ENCODE results near the gene GSG1L2.

The GSG1L2 gene

DNA sequence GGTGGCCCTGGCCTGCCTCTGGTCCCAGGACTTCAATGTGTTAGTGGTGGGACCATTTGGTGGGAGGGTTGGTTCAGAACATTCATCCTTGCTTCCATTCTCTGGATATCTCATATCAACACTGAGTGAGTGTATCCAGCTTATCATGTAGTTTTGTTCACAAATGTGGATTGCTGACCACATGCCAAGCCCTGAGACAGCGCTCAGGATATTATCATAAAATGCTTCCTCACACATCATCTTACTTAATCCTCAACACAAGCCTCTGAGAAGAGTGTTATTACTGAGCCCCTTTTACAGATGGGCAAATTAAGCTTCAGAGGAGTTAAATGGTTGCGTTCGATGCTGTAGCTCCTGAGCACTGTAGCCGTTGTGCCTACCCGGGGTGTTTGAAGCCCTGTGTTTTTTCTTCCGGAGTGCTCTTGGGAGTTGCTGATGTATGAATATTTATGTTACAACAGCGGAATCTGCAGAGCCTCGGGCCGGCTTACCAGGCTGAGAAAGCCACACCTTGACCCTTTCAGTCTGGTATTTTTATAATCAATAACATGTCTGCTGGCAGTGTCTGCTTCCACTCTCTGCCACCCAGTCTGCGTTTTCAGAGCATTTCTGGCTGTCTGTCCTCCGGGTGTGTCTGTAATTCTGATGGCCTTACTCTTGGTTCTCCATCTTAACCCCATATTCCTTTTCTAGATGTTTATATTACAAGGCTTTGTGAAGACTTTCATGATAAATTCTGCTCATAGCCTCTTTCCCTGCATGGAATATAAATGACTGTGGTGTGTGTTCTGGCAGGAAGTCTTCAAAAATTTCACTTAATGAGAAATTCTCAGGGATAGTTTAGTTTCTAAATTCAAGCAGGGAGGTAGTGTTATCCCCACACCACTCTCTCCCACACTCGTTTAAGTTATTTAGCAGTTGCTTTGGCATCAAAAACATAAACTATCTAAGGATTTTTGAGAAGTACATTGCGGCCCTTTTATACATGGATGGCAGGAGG lies 6.7 kb upstream of the GSG1L2 start:
- no peak for FAIRE-seq
- DNase-seq (ENCODE audit: extremely low spot score, insufficient read length, low read depth), result no peak

DNA sequence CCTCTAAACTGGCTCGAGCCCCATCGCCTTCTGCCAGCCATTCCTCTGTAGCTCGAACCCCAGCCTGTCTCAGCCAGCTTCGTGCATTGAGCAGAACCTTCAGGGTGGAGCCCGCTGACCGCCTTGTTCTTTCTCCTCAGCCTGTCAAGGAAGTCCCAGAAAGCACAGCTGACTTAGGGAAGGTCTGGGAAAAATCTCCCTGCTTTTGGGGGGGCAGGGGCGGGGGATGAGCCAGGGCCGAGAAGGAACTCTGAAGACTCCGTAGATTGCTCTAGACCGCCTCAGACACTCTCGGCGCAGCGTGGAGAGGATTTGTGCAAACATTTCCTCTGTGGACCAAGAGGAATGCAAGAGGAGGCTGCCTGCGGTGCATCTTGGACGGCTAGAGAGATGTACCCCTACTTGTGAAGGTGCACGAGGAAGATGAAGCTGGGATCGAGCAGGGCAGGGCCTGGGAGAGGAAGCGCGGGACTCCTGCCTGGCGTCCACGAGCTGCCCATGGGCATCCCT lies 3.8 kb upstream of the GSG1L2 start, which contains the start of gene GLP2R:
Gene GLP2R (plus strand): TSS at position 284 of the 510 bp plus-strand sequence. CDS start 140 bp downstream, at position 424.
- FAIRE-seq, result no peak
- DNase-seq (ENCODE audit: extremely low spot score, insufficient read length, low read depth), result no peak

DNA sequence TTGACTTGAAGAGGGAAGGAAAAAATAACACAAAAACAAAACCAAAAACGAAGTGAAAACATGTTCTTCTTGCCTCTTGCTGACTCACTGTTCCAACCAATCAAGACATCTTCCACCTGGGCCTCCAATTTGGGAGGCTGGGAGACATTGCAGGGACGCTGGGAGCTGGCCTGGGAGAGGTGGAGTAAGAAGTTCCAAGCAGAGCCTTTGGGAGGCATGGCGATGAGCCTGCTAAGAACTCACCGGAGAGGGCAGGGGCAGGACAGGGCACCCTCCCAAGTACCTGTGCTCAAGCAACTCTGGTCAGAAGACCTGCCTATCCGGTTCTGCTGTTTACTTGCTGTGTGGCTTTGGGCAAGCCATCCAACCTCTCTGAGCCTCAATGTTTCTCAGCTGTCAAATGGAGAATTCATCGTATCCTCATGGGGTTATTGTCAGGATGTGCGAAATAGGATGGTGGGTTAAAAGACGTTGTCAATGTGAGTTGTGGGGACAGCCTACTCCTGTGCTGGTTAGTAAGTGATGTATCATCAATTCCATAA lies 3.0 kb upstream of the GSG1L2 start:
- DNase-seq (ENCODE audit: extremely low spot score, insufficient read length, low read depth), result no peak

DNA sequence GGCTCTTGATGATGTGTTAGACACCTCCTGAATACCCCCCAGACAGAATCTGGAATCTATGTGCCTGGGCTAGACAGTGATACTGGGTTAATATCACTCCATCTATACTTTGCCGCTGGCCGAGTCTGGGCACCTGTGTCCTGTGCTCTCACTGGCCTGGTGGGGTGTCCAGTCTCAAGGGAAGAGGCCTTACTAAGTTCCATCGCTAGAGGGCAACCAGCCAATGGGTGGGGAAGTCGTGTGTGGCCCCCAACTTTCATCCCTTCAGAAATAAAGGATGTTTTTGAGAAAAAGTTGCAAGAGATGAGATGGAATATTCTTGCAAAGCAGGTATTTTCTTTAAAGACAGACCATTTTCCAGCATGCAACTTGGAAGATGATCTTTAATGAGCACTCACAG lies 2.2 kb upstream of the GSG1L2 start:
- FAIRE-seq (no peak), DNase-seq (ENCODE audit: extremely low spot score, insufficient read length, low read depth) (no peak)

More for the DNA sequence above, 3.0 kb upstream of the GSG1L2 start:
- no peak for FAIRE-seq

DNA sequence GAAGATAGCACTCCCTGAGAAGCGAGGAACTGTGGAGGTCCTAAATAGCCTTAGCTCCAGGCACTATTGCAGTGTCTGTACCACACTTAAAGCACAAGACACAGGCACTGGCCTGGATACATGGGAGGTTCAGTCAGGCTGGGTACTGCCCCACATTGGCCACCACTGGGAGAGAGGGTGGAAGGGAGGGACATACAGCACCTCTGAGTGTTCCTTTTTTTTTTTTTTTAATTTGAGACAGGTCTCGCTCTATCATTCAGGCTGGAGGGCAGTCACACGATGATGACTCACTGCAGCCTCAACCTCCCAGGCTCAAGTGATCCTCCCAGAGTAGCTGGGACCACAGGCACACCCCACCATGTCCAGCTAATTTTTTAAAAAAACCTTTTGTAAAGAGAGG lies 1.4 kb downstream of the GSG1L2 start:
- no peak for DNase-seq (ENCODE audit: extremely low spot score, insufficient read length, low read depth)

DNA sequence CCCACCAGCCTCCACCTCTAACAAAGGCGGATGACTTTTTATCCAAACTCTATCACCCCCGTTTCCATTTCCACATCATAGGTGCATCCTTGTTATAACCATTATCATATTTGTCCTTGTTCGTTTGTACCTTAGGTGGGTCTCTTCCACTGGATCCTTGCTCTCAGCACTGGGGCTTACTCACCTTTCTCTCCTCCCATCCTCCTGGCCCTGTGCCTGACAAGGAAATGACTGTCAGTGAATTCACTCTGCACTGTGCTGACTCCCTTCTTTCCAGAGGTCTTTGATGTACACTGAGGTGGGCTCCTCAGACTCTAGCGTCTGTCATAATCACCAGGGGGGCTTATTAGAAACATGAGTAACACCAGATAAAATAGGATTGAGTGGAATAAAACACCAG lies 3.1 kb downstream of the GSG1L2 start:
- FAIRE-seq, result no peak

More for the DNA sequence above, 1.4 kb downstream of the GSG1L2 start:
- FAIRE-seq, result no peak

DNA sequence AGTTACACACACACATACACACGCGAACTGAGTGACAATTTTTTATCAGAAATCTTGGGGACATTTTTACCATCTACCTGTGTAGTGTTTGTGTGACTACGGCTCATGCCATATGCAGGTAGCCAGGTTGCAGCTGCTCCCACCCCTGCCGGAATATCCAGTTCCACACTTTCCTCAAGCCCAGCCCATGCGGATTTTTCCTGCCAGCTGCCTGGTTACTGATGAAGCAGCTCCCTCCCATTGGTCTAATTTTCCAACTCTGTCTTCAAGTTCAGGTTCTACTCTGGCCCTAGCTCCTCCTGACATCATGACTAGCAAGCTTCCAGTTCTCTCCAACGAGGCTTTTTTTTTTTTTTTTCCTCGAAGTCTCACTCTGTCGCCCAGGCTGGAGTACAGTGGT lies 4.8 kb downstream of the GSG1L2 start:
- DNase-seq (ENCODE audit: extremely low spot score, insufficient read length, low read depth) (no peak), FAIRE-seq (no peak)

More for the DNA sequence above, 3.1 kb downstream of the GSG1L2 start:
- DNase-seq (ENCODE audit: extremely low spot score, insufficient read length, low read depth), result no peak

DNA sequence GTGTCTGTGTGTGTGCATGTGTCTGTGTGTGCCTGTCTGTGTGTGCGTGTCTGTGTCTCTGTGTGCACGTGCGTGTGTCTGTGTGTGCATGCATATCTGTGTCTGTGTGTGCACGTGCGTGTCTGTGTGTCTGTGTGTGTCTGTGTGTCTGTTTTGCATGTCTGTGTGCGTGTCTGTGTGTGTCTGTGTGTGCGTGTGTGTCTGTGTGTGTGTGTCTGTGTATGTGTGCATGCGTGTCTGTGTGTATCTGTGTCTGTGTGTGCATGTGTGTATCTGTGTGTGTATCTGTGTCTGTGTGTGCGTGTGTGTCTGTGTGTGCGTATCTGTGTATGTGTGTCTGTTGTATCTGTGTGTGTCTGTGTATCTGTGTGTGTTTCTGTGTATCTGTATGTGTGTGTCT lies 5.4 kb downstream of the GSG1L2 start:
- FAIRE-seq (no peak), DNase-seq (ENCODE audit: extremely low spot score, insufficient read length, low read depth) (no peak)

DNA sequence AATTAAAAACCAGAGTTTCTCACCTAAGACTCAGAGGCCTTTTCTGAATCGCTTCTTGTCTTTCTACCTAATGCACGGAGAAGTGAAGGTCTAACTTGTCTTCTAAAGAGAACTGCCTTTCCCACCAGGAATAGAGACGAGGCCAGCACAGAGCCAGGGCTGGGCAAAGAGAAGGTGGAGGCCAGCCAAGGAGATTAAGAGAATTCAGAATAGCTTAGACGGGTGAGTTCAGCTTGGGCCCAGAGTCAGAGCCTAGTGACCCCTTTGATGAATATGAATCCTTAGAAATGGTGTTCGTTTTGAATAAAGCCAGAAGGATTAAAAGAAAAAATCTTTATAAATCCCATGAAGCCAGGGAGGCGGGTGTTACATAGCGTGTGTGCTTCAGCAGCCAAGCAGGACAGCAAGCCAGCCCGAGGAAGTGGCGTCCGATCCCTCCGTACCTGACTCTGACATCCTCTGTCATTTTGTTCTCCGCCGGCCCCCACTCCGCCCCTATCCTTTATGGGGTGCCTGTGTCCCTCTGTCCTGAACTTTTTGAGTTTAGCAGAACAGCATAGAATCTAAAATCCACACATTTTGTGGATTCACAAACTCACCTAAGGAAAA lies 7.4 kb downstream of the GSG1L2 start:
- no peak for DNase-seq (ENCODE audit: extremely low spot score, insufficient read length, low read depth)
- FAIRE-seq, result no peak

DNA sequence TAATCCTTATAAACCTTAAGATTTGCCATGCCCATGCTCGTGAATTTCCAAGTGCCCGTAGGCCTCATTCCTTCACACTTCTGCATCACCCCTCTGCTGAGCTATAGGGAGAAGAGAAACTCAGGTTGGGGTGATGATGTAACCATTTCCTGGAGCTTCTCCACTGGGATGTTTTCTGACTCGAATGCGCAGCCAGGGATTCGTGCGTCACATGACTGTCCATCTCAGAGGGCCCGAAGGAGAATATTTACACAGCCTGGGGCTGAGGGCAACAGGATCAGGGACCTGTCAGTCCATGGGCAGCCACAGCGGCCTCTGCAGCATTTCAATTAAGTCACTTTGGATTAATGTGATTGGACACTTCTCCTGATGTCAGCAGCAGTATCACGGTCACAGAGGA lies 8.7 kb downstream of the GSG1L2 start:
- no peak for DNase-seq (ENCODE audit: extremely low spot score, insufficient read length, low read depth)

DNA sequence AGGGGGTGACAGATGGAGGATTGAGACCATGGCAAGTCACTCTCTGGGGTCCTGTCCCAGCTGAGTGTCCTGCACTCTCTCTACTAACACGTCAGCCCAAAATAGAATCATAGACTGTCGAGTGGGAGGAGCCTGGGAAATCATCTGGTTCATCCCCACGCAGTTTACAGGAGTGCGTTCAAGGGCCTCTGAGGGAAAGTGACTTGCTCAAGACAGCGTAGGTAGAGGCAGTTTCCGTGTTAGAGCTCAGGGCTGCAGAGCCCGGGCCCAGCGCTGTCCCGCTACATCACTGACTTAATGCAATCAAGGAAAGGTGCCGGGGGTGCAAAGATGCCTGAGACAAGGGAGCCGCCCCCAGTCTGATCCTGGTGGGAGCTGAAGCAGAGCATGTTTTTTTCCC lies 10.3 kb downstream of the GSG1L2 start:
- DNase-seq (ENCODE audit: extremely low spot score, insufficient read length, low read depth) (no peak), FAIRE-seq (no peak)

More for the DNA sequence above, 8.7 kb downstream of the GSG1L2 start:
- FAIRE-seq, result no peak

DNA sequence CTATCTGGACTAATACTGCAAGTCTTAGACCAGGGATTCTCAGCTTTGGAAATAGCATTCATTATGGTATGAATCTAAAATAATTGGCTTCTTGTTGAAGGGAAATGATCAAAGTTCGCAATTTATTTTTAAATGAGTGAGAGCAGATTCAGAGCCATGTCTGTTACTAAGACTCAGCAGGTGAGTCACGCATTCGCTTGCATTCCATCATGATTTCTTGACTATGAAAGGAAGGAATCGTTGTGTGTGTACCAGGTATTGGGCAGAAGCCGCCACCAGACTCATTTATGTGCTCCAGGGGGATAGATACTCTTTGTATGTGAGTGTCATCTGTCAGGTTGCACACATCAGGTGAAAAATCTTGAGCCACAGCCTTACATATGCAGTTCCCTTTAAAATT lies 10.8 kb downstream of the GSG1L2 start:
- no peak for DNase-seq (ENCODE audit: extremely low spot score, insufficient read length, low read depth)
- no peak for FAIRE-seq

DNA sequence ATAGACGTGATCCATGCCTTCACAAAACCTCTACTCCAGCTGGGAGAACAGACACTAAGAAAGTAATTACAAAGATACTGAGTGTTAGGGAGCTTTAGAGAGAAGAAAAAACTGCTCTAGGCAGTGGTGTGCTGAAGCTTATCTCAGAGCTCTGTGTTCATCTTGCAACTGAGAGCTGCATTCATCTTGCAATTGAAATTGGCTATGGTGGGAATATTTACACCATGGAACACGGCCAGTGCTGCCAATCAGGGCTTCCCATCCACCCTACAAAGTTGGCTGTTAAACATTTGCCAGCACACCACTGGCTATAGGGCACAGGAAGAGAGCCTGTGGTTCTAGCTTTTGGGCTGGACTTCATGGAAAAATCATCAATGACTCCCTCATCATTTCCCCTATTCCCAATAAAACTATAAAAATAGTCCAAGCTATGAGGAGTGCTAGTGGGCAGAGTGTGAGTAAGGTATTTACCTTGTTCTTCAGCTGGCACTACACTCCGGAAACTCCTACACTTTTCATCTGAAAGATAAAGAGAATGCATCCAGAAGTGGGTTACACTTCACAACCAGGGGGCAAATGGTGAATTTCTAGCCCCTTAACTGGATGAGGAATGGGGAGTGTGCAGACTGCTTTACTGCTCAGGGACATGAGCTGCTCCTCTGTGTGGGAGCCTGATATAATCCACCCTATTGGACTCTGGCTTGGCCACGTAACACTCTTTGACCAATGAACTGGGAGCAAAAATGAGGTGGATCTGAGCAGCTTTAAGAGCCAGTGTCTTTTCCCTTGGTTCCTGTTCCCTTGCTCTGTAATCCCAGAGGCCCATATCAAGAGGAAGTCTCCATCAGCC lies 11.6 kb downstream of the GSG1L2 start:
- DNase-seq (ENCODE audit: extremely low spot score, insufficient read length, low read depth), result no peak

DNA sequence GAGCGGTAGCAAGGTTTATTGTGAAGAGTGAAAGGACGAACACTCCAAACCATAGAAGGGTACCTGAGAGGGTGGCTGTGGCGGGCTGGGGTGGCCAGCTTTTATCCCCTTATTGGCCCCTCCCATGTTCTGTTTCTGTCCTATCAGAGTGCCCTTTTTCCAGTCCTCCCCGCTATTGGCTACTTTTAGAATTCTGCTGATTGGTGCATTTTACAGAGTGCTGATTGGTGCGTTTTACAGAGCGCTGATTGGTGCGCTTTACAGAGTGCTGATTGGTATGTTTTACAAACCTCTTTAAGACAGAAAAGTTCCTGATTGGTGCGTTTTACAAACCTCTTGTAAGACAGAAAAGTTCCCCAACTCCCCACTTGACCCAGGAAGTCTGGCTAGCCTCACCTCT lies 12.5 kb downstream of the GSG1L2 start:
- no peak for DNase-seq (ENCODE audit: extremely low spot score, insufficient read length, low read depth)
- no peak for FAIRE-seq

More for the DNA sequence above, 11.6 kb downstream of the GSG1L2 start:
- FAIRE-seq, result no peak

DNA sequence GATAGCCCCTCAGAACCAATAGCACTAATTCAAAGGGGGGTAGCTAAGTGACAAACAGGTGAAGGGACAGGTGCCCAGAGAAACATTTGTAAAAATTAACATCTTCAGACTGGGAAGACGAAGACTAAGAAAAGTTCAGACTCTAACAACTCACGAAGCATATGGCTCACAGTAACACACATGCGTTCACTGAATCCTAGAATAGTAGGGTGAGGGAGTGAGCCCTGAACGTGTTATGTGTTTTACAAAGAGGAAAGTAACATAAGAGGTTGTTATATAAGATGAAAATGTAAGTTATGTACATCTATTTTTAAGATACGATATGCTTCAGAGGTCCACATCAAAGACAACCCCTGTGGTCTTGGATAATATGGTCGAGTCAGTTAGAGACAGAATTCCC lies 15.2 kb downstream of the GSG1L2 start:
- DNase-seq (ENCODE audit: extremely low spot score, insufficient read length, low read depth), result no peak
- FAIRE-seq, result no peak

DNA sequence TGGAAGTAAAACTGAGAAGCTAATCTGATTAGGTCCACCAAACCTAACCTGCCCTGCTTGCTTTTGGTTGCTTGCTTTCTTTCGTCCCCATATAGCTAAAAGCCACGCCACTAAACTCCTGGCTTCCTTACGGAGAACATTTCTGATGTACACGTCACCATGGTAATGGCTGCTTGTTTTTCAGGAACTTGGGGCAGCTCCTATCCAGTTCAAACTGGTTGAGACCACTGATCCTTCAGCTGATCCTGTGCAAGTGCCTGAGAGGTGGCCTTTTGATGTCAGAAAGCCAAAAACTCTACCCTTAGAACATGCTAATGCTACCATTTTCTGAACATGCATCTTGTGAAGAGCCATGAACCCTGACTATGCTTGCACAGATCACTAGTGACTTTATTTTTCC lies 16.1 kb downstream of the GSG1L2 start:
- FAIRE-seq (no peak), DNase-seq (ENCODE audit: extremely low spot score, insufficient read length, low read depth) (no peak)

DNA sequence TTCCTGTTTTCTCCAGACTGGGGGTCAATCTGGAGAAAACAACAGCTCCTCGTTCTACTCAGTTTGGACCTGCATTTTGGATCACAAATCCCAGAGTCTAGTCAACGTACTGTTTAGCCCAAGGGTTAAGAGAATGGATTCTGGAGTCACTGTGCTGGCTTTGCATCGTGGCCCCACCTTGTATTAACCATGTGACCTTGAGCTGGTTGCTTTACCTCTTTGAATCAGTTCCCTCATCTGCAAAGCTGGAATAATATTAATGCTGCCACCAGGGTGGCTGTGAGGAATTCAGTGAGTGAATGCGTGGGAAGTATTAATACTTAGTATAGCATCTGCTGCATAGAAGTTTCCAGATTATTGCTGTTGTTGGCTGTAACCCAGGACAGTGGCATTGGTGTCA lies 19.2 kb downstream of the GSG1L2 start:
- DNase-seq (ENCODE audit: extremely low spot score, insufficient read length, low read depth) (no peak), FAIRE-seq (no peak)

DNA sequence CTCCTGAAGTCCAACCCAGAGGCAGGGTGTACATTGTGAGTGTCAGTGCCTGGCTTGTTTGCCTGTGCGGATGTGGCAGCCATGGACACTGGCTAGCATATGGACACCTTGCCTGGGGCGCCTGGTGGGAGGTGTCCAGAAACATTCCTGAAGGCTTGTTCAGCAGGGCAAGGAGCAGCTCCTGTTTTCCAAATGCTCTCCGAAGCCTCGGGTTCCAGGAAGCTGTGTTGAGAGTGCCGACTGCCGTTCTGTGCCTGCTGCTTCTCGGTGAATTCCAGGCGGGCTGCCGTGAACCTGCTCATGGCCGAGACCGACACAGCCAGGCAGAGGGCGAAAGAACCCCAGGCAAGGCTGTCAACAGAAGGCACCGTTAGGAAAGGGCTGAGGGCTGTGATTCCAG lies 19.6 kb downstream of the GSG1L2 start:
- FAIRE-seq (no peak), DNase-seq (ENCODE audit: extremely low spot score, insufficient read length, low read depth) (no peak)

DNA sequence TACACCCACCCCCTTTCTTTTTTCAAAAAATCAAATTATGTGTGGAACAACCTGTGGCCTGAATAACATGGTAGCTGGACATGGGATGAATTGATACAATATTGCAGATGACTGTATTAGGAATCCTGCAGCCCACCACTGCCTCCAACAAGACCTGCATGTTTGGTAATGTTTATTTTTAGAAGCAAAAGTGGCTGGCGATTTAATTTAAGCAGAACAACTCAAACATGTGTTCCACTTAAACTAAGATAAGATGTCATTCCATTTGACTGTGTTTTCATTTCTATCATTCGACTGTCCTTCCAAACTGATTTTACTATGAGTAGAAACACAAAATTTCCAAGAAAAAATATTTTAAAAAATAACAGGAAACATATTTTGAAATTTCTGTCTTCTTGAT lies 20.4 kb downstream of the GSG1L2 start:
- DNase-seq (ENCODE audit: extremely low spot score, insufficient read length, low read depth), result no peak
- FAIRE-seq, result no peak

DNA sequence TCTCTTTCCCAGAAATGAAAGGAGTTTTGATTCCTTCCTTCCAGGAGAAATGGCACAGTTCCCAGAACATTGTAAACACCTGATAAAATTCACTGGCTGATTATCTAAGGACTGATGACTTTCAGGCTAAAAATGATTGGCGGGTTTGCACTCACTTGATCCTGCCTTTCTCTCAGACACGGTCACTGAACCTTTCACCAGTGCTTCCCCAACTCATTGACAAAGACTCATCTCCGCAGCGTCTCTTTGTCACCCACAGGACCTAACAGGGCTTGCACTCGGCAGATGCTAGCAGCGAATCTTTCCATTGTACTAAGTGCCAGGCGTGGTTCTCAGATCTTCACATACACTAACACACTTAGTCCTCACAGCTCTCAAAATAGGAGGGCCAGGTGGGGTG lies 23.2 kb downstream of the GSG1L2 start:
- DNase-seq (ENCODE audit: extremely low spot score, insufficient read length, low read depth) (no peak), FAIRE-seq (no peak)

Data from GM18507 (cell line).